K562 (cell line): ENCODE data around the gene PNP. TPM values are rescaled to one million over a fixed set of nuclear protein-coding genes. Genes with fewer than 3 reads are reported as not detected.

ENCODE experiments used
- ATAC-seq: fragments of 200-7000 bp; cut with Tn5 transposase; 3 replicates; pipeline ENCODE4 v1.9.1; 2020; ENCODE audit warnings: moderate library complexity
- Bru-seq: library from RNA; stranded (reverse); fragments of 400-500 nt; gene quantifications from one replicate; lab custom pipeline; 2021; lab: Mats Ljungman, UMichigan
- BruChase-seq, 2 experiments: library from RNA; stranded (reverse); fragments of 400-500 nt; gene quantifications; one replicate each; lab custom pipeline; 2021; lab: Mats Ljungman, UMichigan
- BruUV-seq: library from RNA; stranded (reverse); fragments of 400-500 nt; replicated peaks from 2 replicates; lab custom pipeline; 2021; lab: Mats Ljungman, UMichigan
- CTCF ChIA-PET: fragments of 300-600 bp; formaldehyde crosslinking; extraction: SDS; loops from one replicate; lab custom pipeline; 2021; ENCODE audit warnings: low intra/inter-chr PET ratio; lab: Yijun Ruan, JAX
- POLR2A ChIA-PET: fragments of 300-600, 350-650 bp; sonication (Branson Sonifier 250); formaldehyde crosslinking; extraction: SDS; loops from one replicate; lab custom pipeline; 2021; ENCODE audit warnings: antibody characterized with exemption, inconsistent platforms; lab: Yijun Ruan, JAX
- DNase-seq, 4 experiments: peaks; one replicate each; pipeline versions ENCODE4 v3.0.0 to v3.0.0-alpha.2; 2011 to 2018; ENCODE audit warnings: low spot score in 3 of 4, mixed read lengths in 3 of 4; ENCODE audit errors: extremely low read depth in 1 of 4
- FAIRE-seq: peaks from 2 replicates; lab custom pipeline; 2011; peaks lifted over from hg19 to GRCh38; lab: Jason Lieb, UNC
- H2AFZ ChIP-seq: 2 replicates; pipeline ENCODE4 v1.6.0; 2011; ENCODE audit warnings: low read depth, low read length, control low read depth, inconsistent platforms
- H3K27ac ChIP-seq: fragments of 200-600 bp; 3 replicates; pipeline ENCODE4 v1.8.0; 2011; ENCODE audit warnings: low read depth, mild to moderate bottlenecking, control low read depth, inconsistent platforms, low read length, moderate library complexity, mixed read lengths; ENCODE audit errors: extremely low read depth
- H3K27me3 ChIP-seq, 2 experiments: fragments of 300-600 bp in 1 of 2; 2 replicates in 1 of 2; 3 replicates in 1 of 2; pipeline versions ENCODE4 v1.6.0 to v1.8.0; 2011; ENCODE audit warnings: inconsistent platforms in 2 of 2, low read length in 2 of 2, mild to moderate bottlenecking in 1 of 2, mixed read lengths in 1 of 2, moderate library complexity in 1 of 2; ENCODE audit not compliant: control insufficient read depth in 2 of 2, insufficient read depth in 2 of 2
- H3K36me3 ChIP-seq: fragments of 300-600 bp; 3 replicates; pipeline ENCODE4 v1.8.0; 2011; ENCODE audit warnings: mild to moderate bottlenecking, low read length, inconsistent platforms; ENCODE audit not compliant: control insufficient read depth, insufficient read depth
- H3K4me1 ChIP-seq, 2 experiments: fragments of 200-600 bp in 1 of 2; replicated peaks in 1 of 2; 2 replicates in 1 of 2; 3 replicates in 1 of 2; pipeline versions ENCODE4 v1.5.1 to v1.8.0; 2011; ENCODE audit warnings: inconsistent platforms in 2 of 2, low read length in 2 of 2, mild to moderate bottlenecking in 1 of 2, mixed read lengths in 1 of 2, moderate library complexity in 1 of 2; ENCODE audit not compliant: control insufficient read depth in 2 of 2, insufficient read depth in 2 of 2
- H3K4me2 ChIP-seq: 2 replicates; pipeline ENCODE4 v1.6.1; 2011; ENCODE audit warnings: low read length, control low read depth, inconsistent platforms, mixed read lengths; ENCODE audit not compliant: insufficient read depth
- H3K4me3 ChIP-seq: fragments of 200-600 bp; sonication (generic), shearing (Covaris generic); 2 replicates; pipeline ENCODE4 v1.5.1; 2016; ENCODE audit warnings: control low read depth, inconsistent platforms
- H3K79me2 ChIP-seq: fragments of 200-600 bp; 3 replicates; pipeline ENCODE4 v1.8.0; 2011; ENCODE audit warnings: low read length, inconsistent platforms; ENCODE audit not compliant: control insufficient read depth, insufficient read depth
- H3K9ac ChIP-seq, 2 experiments: 2 replicates each; pipeline versions ENCODE4 v1.6.0 to v1.6.1; 2011; ENCODE audit warnings: low read depth in 2 of 2, low read length in 2 of 2, control low read depth in 1 of 2, inconsistent platforms in 1 of 2, mild to moderate bottlenecking in 1 of 2, mixed read lengths in 1 of 2; ENCODE audit not compliant: insufficient read depth in 1 of 2
- H3K9me1 ChIP-seq: one replicate; pipeline ENCODE4 v1.6.0; 2011; ENCODE audit warnings: inconsistent platforms, mild to moderate bottlenecking, low read length, moderate library complexity; ENCODE audit not compliant: control insufficient read depth, insufficient read depth
- H3K9me3 ChIP-seq: replicated peaks from 2 replicates; pipeline ENCODE4 v1.5.1; 2011; ENCODE audit warnings: low read depth, low read length, inconsistent platforms; ENCODE audit not compliant: control insufficient read depth, insufficient read depth
- H4K20me1 ChIP-seq: replicated peaks from 2 replicates; pipeline ENCODE4 v1.6.1; 2011; ENCODE audit warnings: low read length, inconsistent platforms, mixed read lengths; ENCODE audit not compliant: control insufficient read depth, insufficient read depth
- GTF2F1 ChIP-seq: IDR thresholded peaks from 2 replicates; pipeline ENCODE4 v1.6.1; 2011; ENCODE audit warnings: low read depth, low read length, improper control_type of control experiment
- HMBOX1 ChIP-seq: sonication (generic); IDR thresholded peaks from 2 replicates; pipeline ENCODE4 v1.6.1; 2016
- HNRNPLL ChIP-seq: fragments of 200-400 bp; formaldehyde crosslinking; IDR thresholded peaks from 2 replicates; pipeline ENCODE4 v1.6.1; 2017; ENCODE audit warnings: low read length, low read depth, mild to moderate bottlenecking; ENCODE audit not compliant: poor library complexity, severe bottlenecking
- SRSF3 ChIP-seq: fragments of 200-400 bp; formaldehyde crosslinking; IDR thresholded peaks from 2 replicates; pipeline ENCODE4 v1.6.1; 2016; ENCODE audit warnings: mild to moderate bottlenecking, low read length, moderate library complexity; ENCODE audit not compliant: insufficient read depth
- TOE1 ChIP-seq, 2 experiments: fragments of 450-650 bp in 1 of 2; sonication (generic) in 1 of 2; formaldehyde crosslinking in 1 of 2; IDR thresholded peaks; 2 replicates each; pipeline versions ENCODE4 v1.7.1 to v1.8.0; 2016 to 2022; ENCODE audit warnings: borderline replicate concordance in 2 of 2, mild to moderate bottlenecking in 2 of 2, antibody characterized with exemption in 1 of 2, inconsistent platforms in 1 of 2, low read depth in 1 of 2, missing genetic modification reagents in 1 of 2, moderate library complexity in 1 of 2
- ZBTB7A ChIP-seq: IDR thresholded peaks from 2 replicates; pipeline ENCODE4 v1.6.1; 2011; ENCODE audit warnings: low read depth, mild to moderate bottlenecking, low read length, moderate library complexity, borderline replicate concordance; ENCODE audit not compliant: control insufficient read depth
- ZNF232 ChIP-seq: sonication (generic); formaldehyde crosslinking; IDR thresholded peaks from 2 replicates; pipeline ENCODE4 v1.8.0; 2022; ENCODE audit warnings: mild to moderate bottlenecking, missing genetic modification reagents
- ZNF431 ChIP-seq: sonication (generic); formaldehyde crosslinking; IDR thresholded peaks from 2 replicates; pipeline ENCODE4 v1.8.0; 2022; ENCODE audit warnings: mild to moderate bottlenecking, missing genetic modification reagents
- WGBS: fragments of 100-300 bp; shearing (Covaris generic); methylation state at CpG from one replicate; pipeline ENCODE4 v1.1.6; 2016; ENCODE audit warnings: low coverage, mixed read lengths; ENCODE audit not compliant: insufficient coverage; ENCODE audit errors: missing lambda C conversion rate; 5-methylcytosine and 5-hydroxymethylcytosine counted together
- in situ Hi-C: fragments of 300-500 bp; cut with MboI; formaldehyde crosslinking; loops from 4 replicates; pipeline ENCODE4 v1.15.0; 2018; ENCODE audit warnings: inconsistent platforms, mixed read lengths
- intact Hi-C: fragments of 100-400 bp; cut with micrococcal nuclease; formaldehyde crosslinking; loops from 2 replicates; pipeline ENCODE4 v1.14.2; 2022
- long read RNA-seq, 3 experiments: library from polyadenylated mRNA in 2 of 3; library from RNA in 1 of 3; unstranded in 2 of 3; stranded (forward) in 1 of 3; transcript quantifications; one replicate each; pipeline ENCODE4 v2.0.0, GENCODE V29; 2019 to 2022
- polyA minus RNA-seq, 3 experiments: library from RNA; depleted of rRNA, polyadenylated mRNA; stranded (reverse); fragments of >200 nt; gene quantifications; 2 replicates each; pipeline ENCODE4 v1.2.3, GENCODE V29; 2011
- polyA plus RNA-seq, 8 experiments: library from polyadenylated mRNA; depleted of rRNA in 4 of 8; stranded (reverse) in 5 of 8; unstranded in 3 of 8; fragments of >200 nt; fragmentation: Nextera tagmentation in 2 of 8; fragmentation: Illumina TruSeq in 1 of 8; extraction: Ambion mirVana in 2 of 8; extraction: Trizol in 1 of 8; gene quantifications; 2 replicates each; pipeline versions ENCODE4 v1.2.1 to v1.2.3, GENCODE V29; 2011 to 2014; ENCODE audit warnings: inconsistent platforms in 1 of 8, missing spikeins in 1 of 8
- total RNA-seq, 7 experiments: library from RNA; depleted of rRNA in 6 of 7; stranded (reverse); fragments of >200 nt in 6 of 7; fragmentation: Illumina TruSeq in 2 of 7; extraction: Trizol in 2 of 7; gene quantifications; 2 replicates each; pipeline versions ENCODE4 v1.2.1 to v1.2.3, GENCODE V29; 2011 to 2021; ENCODE audit warnings: low replicate concordance in 1 of 7
- TF ChIP-seq, protein P1 (sequence below): conservative IDR thresholded peaks from 2 replicates; pipeline ENCODE4 v1.6.1; 2011; ENCODE audit warnings: low read depth, mild to moderate bottlenecking, low read length; ENCODE audit not compliant: control insufficient read depth

The PNP gene
- 112 and 115 TPM in 2 replicates for total RNA-seq (2011; cell fraction: chromatin; rRNA removed; ENCODE audit: low replicate concordance)
- total RNA-seq (2011; cell fraction: nucleolus; rRNA removed), result 90.6 and 93.6 TPM in 2 replicates
- total RNA-seq (2011; cell fraction: nucleoplasm; rRNA removed), result 115 and 131 TPM in 2 replicates
- 92.5 and 119 TPM in 2 replicates for total RNA-seq (2014; rRNA removed)
- total RNA-seq (2014; rRNA removed; fragmentation: Illumina TruSeq; extraction: Trizol), result 163 and 170 TPM in 2 replicates
- total RNA-seq (2015; rRNA removed; fragmentation: Illumina TruSeq; extraction: Trizol), result 141 and 144 TPM in 2 replicates
- 119 and 130 TPM in 2 replicates for total RNA-seq (2021)
- polyA plus RNA-seq (2011; rRNA removed), result 252 and 288 TPM in 2 replicates
- polyA plus RNA-seq (2011; cell fraction: cytosol; rRNA removed), result 200 and 236 TPM in 2 replicates
- 141 and 192 TPM in 2 replicates for polyA plus RNA-seq (2011; cell fraction: nucleus; rRNA removed)
- 88.6 and 90.8 TPM in 2 replicates for polyA plus RNA-seq (2012)
- polyA plus RNA-seq (2014; fragmentation: Illumina TruSeq; extraction: Trizol), result 198 and 208 TPM in 2 replicates
- polyA plus RNA-seq (2014; fragmentation: Nextera tagmentation; extraction: Ambion mirVana), result 100 to 1,000 TPM in 1 of 2 experiments, 10 to 100 TPM in 1; 96.2 to 137 TPM
- polyA plus RNA-seq (2014; rRNA removed), result 134 and 143 TPM in 2 replicates
- polyA minus RNA-seq (2011; rRNA and poly(A)+ RNA removed), result 135 and 159 TPM in 2 replicates
- 92.7 and 94.6 TPM in 2 replicates for polyA minus RNA-seq (2011; cell fraction: cytosol; rRNA and poly(A)+ RNA removed)
- polyA minus RNA-seq (2011; cell fraction: nucleus; rRNA and poly(A)+ RNA removed), result 36.8 and 65.8 TPM in 2 replicates
- Bru-seq, nascent RNA, result percentile 97 among the genes with signal in this experiment
- BruChase-seq, experiment 1, labeled RNA remaining after a 2-hour chase, result percentile 94 among the genes with signal in this experiment
- percentile 96 among the genes with signal in this experiment for BruChase-seq, experiment 2, labeled RNA remaining after a 6-hour chase
- long read RNA-seq, experiment 1, transcript PNP-201 (6 exons, 1,509 nt), result major isoform, 120 of 157 reads
- long read RNA-seq, experiment 1, transcript PNP-207 (2 exons, 2,573 nt), result minor isoform, 6 of 157 reads
- long read RNA-seq, experiment 1, partial matches to known transcripts, result 31 of 157 reads
- long read RNA-seq, experiment 1, other reads (novel, unspliced or antisense), result 0 of 157 reads
- long read RNA-seq, experiment 2, transcript PNP-201 (6 exons, 1,509 nt), result major isoform, 112 of 139 reads
- long read RNA-seq, experiment 2, transcript PNP-207 (2 exons, 2,573 nt), result minor isoform, 6 of 139 reads
- long read RNA-seq, experiment 2, partial matches to known transcripts, result 15 of 139 reads
- long read RNA-seq, experiment 2, other reads (novel, unspliced or antisense), result 6 of 139 reads
- long read RNA-seq, experiment 3, transcript PNP-201 (6 exons, 1,509 nt), result major isoform, 91 of 103 reads
- long read RNA-seq, experiment 3, partial matches to known transcripts, result 4 of 103 reads
- long read RNA-seq, experiment 3, other reads (novel, unspliced or antisense), result 8 of 103 reads

- DNase-seq, result peak; percentile 90 to 96 (median 91)
- peak; percentile 97 for ATAC-seq
- H3K9me3 ChIP-seq, result no peaks in the 10 kb centered on the region
- ChIA-PET POLR2A (interaction anchor here (0.6 to 5.0 kb wide), 20 partner anchors 7 to 144 kb away, joined by 3 to 36 read pairs (median 4); partner anchors contain the start of genes APEX1, OSGEP, PARP2 and PIP4P1), CTCF (no interaction called here)
- H3K79me2 ChIP-seq, result peaks cover 46% of the 10 kb centered on the region
- peak within 1 kb of the TSS; percentile 91 for H3K4me2 ChIP-seq
- H3K9me1 ChIP-seq, result no peaks in the 10 kb centered on the region
- FAIRE-seq, result peak; percentile 97
- peak within 1 kb of the TSS; percentile 83 for H2AFZ ChIP-seq
- peaks cover 5 to 15% of the 10 kb centered on the region in 2 experiments; a peak in 3 of 5 replicates for H3K4me1 ChIP-seq
- peaks cover 34% of the 10 kb centered on the region for H3K36me3 ChIP-seq
- under 1% methylated on average over 14 of the region's 40 CpGs for WGBS
- BruUV-seq, result TSS peak; percentile 49
- peaks cover 6% of the 10 kb centered on the region; the same call in 1 of the 2 replicates for H4K20me1 ChIP-seq
- intact Hi-C loops, result no loop called here
- H3K9ac ChIP-seq, result peak within 1 kb of the TSS; percentile 93 to 99
- H3K27me3 ChIP-seq, result no peaks in the 10 kb centered on the region
- in situ Hi-C loops, result no loop called here
- H3K27ac ChIP-seq, result peak within 1 kb of the TSS; percentile 76
- peak within 1 kb of the TSS; percentile 82 for H3K4me3 ChIP-seq
- TF ChIP-seq ZBTB7A (no peak; the same call in 1 of the 2 replicates), TOE1 (IDR thresholded peaks at IDR 0.05; ENCODE audit: borderline replicate concordance) (no peak), TOE1 (CRISPR knock-in tag; IDR thresholded peaks at IDR 0.05; ENCODE audit: borderline replicate concordance, low read depth) (no peak), HNRNPLL (peak; percentile 52), ZNF232 (CRISPR knock-in tag) (0 out of 2 replicates have a peak, but pooled peaks have one; percentile 71), HMBOX1 (0 out of 2 replicates have a peak, but pooled peaks have one; percentile 8), SRSF3 (no peak), ZNF431 (CRISPR knock-in tag) (0 out of 2 replicates have a peak, but pooled peaks have one; percentile 42), GTF2F1 (peak; percentile 93)
- TF ChIP-seq, protein P1, sequence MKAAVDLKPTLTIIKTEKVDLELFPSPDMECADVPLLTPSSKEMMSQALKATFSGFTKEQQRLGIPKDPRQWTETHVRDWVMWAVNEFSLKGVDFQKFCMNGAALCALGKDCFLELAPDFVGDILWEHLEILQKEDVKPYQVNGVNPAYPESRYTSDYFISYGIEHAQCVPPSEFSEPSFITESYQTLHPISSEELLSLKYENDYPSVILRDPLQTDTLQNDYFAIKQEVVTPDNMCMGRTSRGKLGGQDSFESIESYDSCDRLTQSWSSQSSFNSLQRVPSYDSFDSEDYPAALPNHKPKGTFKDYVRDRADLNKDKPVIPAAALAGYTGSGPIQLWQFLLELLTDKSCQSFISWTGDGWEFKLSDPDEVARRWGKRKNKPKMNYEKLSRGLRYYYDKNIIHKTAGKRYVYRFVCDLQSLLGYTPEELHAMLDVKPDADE, result peak; percentile 54; the same call in 1 of the 2 replicates
Measured at GRCh38 chr14:20469242-20469889, at the start of gene PNP. TSS of gene PNP (plus strand) at chr14:20469406. CDS start at chr14:20469525, 119 bp downstream.
